Skin of body (tissue), 3 donors: ENCODE measurements around the gene TNXB. TPM values are rescaled to one million over a fixed set of nuclear protein-coding genes. Genes with fewer than 3 reads are reported as not detected.
"Not testable (repeated sequence)": the region's sequence is repeated elsewhere in the genome, so short reads cannot be mapped to it uniquely, and the experiment has no call there.

Experiments
- DNase-seq: peaks from one replicate; lab custom pipeline; 2025; lab: John Stamatoyannopoulos, UW
- small RNA-seq: library from RNA; depleted of rRNA; stranded (forward); fragments of <200 nt; gene quantifications from one replicate; pipeline ENCODE3, GENCODE V24; 2014; ENCODE audit warnings: low replicate concordance
- total RNA-seq: library from RNA; depleted of rRNA; stranded (reverse); fragments of >200 nt; gene quantifications from one replicate; pipeline ENCODE4 v1.2.3, GENCODE V29; 2014

TNXB gene
- total RNA-seq, 1 donor from 2014 or later: 64.4 TPM

- DNase-seq: not testable (repeated sequence)
Measured at GRCh38 chr6:32007086-32007485, 102.1 kb downstream of the TNXB start.

- DNase-seq: not testable (repeated sequence)
Measured at GRCh38 chr6:32005991-32006529, 103.1 kb downstream of the TNXB start.

GRCh38 chr6:32005538-32005880 is 103.6 kb downstream of the TNXB start:
- DNase-seq: not testable (repeated sequence)

GRCh38 chr6:32004864-32005537 is 104.1 kb downstream of the TNXB start:
- not testable (repeated sequence) for DNase-seq

GRCh38 chr6:32004393-32004792 is 104.7 kb downstream of the TNXB start:
- DNase-seq: not testable (repeated sequence)

- not testable (repeated sequence) for DNase-seq
Measured at GRCh38 chr6:32003301-32003700, 105.8 kb downstream of the TNXB start.

GRCh38 chr6:32002546-32003268 is 106.4 kb downstream of the TNXB start:
- DNase-seq: not testable (repeated sequence)

- DNase-seq: not testable (repeated sequence)
Measured at GRCh38 chr6:31996385-31996784, 112.8 kb downstream of the TNXB start.

- not testable (repeated sequence) for DNase-seq
Measured at GRCh38 chr6:31994421-31994820, 114.7 kb downstream of the TNXB start.

Small RNAs within 50 kb of the gene (small RNA-seq; reads per million reads assigned to genes)
- not detected for gene RNA5SP206

Other genes with a start within 250 kb of the TNXB start
- gene NEU1, start 246.5 kb downstream of the TNXB start, total RNA-seq: 19.0 TPM
- 0.10 TPM for gene SLC44A4, start 230.3 kb downstream of the TNXB start, total RNA-seq
- gene EHMT2, start 211.6 kb downstream of the TNXB start, total RNA-seq: 25.6 TPM
- gene ZBTB12, start 207.3 kb downstream of the TNXB start, total RNA-seq: 3.9 TPM
- gene C2, start 181.6 kb downstream of the TNXB start, total RNA-seq: 4.9 TPM
- 2.2 TPM for gene CFB, start 163.2 kb downstream of the TNXB start, total RNA-seq
- gene NELFE, start 150.4 kb downstream of the TNXB start, total RNA-seq: 46.1 TPM
- gene SKIC2, start 150.2 kb downstream of the TNXB start, total RNA-seq: 23.3 TPM
- gene DXO, start 137.2 kb downstream of the TNXB start, total RNA-seq: 5.8 TPM
- gene C4A, start 127.3 kb downstream of the TNXB start, total RNA-seq: 5.8 TPM
- 4.2 TPM for gene C4B, start 94.5 kb downstream of the TNXB start, total RNA-seq
- gene CYP21A2, start 70.9 kb downstream of the TNXB start, total RNA-seq: not detected
- gene ATF6B, start 18.9 kb upstream of the TNXB start, total RNA-seq: 23.1 TPM
- gene FKBPL, start 20.9 kb upstream of the TNXB start, total RNA-seq: 5.0 TPM
- gene PRRT1, start 42.6 kb upstream of the TNXB start, total RNA-seq: 0.20 TPM
- gene PPT2, start 44.8 kb upstream of the TNXB start, total RNA-seq: 124 TPM
- gene EGFL8, start 55.3 kb upstream of the TNXB start, total RNA-seq: 17.2 TPM
- 13.6 TPM for gene AGPAT1, start 66.7 kb upstream of the TNXB start, total RNA-seq
- 28.5 TPM for gene RNF5, start 69.1 kb upstream of the TNXB start, total RNA-seq
- 2.7 TPM for gene AGER, start 74.9 kb upstream of the TNXB start, total RNA-seq
- gene PBX2, start 80.9 kb upstream of the TNXB start, total RNA-seq: 51.6 TPM
- 4.1 TPM for gene GPSM3, start 83.3 kb upstream of the TNXB start, total RNA-seq
- gene NOTCH4, start 114.7 kb upstream of the TNXB start, total RNA-seq: 8.1 TPM